Glomerular visceral epithelial cell (primary cell): ENCODE measurements around the gene HS3ST1.

Experiments used
- DNase-seq: peaks from one replicate; pipeline ENCODE4 v3.0.0-alpha.2; 2016; ENCODE audit errors: extremely low spot score

Gene HS3ST1

DNA sequence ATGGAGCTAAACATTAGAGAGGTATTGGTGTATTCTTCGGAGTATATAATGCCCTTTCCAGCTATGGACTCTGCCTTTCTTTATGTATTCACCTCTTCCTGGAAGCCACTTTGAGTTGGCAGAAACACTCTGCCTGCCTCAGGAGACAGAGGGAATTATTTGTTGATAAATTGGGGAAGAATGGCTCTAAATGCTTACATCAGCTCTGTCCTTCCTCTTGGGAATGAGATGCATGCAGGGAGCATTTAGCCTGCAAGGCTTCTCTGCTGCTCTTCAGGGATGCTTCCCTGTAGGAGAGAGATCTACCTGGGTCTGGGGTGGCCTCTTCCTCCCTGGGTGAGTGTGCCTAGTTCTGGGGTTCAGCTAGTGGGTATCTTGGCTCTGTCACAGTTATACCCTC lies 6.9 kb upstream of the HS3ST1 start:
- no peak for DNase-seq

DNA sequence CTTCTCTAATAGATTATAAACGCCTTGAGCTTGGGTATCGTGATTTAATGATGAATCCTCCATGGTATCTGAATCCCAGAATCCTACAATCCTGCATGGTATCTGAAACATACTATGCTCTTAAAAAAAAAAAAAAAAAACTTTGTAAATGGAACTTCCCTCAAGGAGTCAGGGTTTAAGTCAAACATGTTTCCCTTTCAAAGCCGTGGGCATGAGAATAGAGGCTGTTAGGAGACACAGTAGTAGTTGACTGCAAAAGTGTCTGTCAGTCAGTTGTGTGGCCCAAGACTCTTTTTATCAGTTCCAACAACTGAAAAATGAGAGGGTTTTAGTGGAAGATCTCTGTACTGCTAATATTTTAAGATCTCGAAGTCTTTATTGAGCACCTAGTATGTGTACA lies 2.4 kb upstream of the HS3ST1 start:
- DNase-seq = no peak

DNA sequence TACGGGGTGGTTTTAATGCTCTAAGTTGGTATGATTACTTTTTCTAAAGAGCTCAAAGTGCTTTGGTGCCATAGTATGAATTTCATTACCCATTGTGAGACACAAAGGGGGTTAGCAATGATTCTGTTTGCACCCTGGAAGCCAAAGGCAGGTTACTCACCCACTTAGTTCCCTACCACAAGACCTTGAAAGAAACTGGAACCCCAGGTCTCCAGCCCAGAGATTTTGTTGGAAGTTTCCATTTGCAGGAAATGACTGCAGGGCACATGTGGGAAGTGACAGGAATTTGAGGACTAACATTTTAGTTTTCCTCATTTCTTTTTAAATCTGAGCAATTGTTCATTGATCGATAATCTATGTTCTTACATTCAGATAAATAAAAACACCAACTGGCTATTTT lies 1.8 kb upstream of the HS3ST1 start:
- no peak for DNase-seq

DNA sequence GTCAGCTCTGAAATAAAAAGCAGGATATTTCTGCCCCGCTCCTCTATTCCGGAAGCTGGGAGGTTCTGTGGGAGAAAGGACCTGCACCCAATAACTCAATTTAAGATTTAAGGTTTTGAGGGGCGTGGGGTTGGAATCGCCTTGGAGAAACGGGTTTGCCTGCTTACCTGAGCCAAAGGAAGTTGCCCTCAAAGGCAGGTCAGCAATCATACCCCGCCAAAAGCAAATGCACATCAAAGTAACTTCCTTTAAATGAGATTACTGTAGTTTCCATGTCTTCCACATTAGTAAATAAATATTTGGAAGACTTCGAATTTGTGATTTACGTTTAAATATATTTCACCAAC lies 978 bp upstream of the HS3ST1 start:
- no peak for DNase-seq

DNA sequence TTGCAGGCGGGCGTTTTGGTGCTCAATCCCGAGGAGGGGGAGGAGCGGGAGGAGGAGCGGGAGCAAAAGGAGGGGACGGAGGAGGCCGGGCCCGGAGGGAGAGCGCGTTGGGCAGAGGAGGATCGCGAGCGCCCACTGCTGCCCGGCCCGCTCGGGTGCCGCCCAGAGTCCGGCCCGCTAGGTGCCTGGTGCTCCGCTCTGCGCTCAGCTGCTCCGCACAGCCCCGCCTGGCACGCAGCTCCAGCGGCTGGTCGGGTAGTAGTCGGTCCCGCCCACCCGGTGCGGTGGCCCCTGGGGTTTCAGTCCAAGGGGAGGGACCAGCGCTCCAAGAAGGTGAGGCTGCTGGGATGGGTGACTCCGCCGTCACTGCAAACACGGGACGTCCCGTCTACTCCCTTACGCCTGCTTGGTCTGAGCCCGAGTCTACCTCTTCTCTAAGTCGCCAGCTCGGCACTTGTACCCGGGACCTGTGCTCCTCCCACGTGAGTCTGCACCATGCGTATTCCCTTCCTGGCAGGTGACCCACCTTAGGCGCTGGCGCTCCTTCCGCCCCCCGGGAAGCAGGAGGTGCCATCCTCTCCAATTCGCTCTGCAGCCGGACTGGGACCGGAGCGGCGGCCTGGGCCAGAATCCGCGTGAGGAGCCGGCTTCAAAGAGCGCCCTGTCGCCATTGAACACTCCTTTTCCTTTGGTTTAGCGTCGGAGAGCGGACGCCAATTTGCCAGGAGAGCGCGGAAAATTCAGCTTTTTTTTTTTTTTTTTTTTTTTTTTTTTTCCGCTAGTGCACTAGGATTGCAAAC lies 405 bp upstream of the HS3ST1 start:
- peak; percentile 88 for DNase-seq

DNA sequence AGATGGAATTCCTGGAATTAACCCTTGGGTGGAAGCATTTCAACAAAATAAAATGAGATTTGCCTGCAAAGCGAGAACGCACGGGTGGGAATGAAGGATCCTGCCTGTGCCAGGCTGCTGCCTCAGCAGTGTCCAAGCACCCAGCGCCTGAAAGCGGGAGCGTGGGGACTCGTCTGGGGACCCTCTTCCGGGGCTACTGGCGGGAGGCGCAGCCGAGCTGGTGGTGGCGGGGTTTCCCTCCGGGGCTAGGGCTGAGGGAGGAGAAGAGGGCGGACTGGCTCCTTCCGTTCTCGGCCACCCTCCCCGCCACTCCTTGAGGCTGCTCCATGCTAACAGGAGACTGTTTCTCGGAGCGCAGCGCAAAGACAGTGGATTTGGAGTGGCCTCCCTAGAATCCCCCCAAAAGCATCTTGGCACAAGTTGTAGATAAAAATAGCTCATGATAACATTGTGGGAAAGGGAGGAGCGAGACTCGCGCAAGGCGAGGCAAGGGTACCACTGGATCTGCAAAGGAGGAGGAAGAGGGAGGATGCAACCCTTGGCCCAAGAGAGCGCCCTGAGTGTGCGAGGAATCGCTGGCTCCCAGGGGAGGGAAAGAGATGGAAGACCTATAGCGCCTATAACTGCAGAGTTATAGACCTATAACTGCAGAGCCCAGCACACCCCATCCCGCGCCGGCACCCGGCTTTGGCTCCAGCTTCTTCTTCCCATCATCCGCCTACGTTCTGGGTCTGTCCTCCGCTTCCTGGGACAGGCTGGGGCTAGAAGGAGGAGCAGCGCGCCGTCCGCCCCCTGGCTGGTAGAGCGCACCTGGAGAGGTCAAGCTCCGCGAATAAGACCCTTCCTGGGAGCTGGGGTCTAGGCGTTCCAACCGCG lies 1.3 kb downstream of the HS3ST1 start:
- no peak for DNase-seq

DNA sequence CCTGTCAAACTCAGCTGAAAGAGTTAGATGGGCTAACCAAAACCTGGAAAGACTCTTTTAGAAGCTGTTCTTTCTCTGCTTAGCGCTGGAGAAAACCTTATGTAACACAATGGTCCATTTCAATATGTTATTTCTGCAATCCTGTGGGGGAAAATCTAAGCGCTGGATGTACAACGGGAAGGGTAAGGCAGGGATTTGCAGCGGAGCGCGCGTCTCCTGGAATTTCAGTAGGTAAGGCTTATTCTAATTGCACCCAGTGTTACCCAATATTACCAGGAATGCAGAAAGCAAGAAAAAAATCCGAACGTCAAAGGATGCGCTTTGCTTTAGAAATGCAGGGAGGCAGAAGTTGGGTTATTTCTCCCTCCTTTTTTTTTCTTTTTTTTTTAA lies 2.0 kb downstream of the HS3ST1 start:
- DNase-seq = no peak

DNA sequence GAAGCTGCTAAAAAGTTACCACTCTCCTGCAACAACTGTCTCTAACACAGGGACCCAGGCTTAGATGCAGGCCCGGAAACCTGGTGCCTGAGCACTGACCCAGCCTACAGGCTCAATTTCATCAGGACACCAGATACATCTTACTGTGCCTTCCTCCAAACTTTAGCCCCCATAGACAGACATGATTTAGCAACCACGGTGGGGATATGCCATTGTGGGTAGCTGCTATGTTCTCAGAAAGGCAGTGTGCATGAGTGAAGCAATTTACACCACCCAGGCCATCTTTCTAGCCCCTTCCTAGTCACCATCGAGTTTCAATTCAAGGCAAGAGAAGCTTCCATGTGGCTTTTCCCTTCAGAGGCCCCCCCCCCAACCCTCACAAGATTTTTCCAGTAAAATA lies 2.7 kb downstream of the HS3ST1 start:
- no peak for DNase-seq

DNA sequence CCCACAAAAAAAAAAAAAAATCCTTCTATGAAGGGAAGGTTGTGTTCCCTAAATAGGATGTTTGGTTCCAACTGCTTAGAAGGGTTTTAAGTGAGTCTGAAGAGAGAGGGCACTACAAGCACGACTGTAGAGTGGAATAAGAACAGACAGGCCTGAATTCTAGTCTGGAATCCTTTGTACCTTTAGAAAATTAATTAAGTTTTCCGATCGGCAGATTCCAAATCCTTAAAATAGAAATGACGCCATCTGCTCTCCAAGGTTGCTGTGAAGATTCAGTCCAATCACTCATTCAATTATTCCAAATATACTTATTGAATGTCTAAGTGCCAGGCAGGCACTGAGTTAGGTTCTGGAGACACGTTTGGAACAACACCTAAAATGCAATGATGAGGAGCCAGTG lies 3.8 kb downstream of the HS3ST1 start:
- no peak for DNase-seq

DNA sequence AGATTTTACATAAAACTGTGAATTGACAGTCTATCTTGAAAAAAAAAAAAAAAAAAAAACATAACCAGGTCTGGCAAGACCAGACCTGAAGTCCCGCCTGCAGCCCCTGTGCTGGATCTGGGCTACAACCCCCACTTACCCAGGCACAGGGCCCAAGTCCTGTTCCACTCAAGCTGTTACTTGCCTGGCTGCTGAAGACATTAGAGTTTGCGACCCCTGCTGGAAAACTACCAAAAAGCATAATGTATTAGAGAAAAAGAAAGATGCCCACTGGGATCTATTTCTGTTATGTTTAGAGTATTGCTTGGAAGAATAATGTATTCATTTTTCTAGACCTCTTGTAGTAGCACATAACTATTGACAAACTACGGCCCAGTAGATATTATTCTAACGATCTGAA lies 4.7 kb downstream of the HS3ST1 start:
- peak; percentile 18 for DNase-seq

DNA sequence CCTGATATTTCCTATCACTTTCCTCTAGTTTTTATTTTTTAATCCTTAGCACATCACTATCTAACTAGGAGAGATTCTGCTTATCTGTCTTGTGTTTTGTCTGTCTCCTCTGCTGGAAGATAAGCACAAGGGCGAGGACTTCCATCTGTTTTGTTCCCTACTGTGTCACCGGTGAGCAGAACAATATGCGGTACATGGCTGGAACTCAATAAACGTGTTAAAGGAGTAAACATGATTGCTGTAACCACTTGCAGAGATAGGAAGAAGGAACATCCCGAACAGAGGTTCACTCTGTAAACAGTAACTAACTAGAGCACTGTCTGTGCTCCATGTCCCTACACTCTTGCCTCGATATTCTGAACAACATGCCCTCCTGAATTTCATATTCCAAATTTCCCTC lies 5.2 kb downstream of the HS3ST1 start:
- DNase-seq = no peak

DNA sequence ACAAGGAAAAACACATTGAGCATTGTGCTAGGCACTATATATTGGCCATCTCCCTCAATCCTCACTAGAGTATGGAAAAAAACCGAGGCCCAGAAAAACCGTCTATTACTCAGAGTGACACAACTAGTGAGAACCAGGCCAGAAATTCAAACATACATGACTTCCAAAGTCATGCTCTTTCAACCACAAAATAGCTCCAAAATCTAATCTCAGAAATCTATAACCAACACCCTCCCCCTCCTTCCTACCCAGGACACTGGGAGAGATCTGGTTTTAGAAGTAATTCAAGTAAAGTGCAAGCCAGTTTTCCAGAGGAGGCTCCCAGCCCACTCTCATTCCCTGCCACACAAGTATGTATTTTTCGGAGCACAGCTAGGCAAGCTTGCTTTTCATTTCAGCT lies 7.6 kb downstream of the HS3ST1 start:
- DNase-seq = no peak

DNA sequence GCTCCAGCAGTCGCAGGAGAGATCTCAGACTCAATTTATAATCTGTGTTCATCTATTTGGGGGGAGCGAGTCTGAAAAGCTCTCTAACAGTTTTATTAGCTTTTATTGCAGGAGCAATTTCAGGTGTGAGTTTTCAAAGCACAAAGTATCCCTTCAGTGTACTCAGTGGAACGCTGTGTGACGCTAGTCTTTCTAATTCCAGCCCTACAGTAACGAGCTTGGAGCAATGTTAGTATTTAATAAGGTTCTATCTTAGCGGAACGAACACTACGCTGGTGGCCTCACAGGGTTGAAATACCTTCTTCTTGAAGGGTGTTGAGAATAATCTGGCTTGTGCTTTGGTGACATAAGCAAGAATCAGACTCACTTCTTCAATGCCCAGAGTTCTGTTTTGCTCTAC lies 8.4 kb downstream of the HS3ST1 start:
- no peak for DNase-seq

DNA sequence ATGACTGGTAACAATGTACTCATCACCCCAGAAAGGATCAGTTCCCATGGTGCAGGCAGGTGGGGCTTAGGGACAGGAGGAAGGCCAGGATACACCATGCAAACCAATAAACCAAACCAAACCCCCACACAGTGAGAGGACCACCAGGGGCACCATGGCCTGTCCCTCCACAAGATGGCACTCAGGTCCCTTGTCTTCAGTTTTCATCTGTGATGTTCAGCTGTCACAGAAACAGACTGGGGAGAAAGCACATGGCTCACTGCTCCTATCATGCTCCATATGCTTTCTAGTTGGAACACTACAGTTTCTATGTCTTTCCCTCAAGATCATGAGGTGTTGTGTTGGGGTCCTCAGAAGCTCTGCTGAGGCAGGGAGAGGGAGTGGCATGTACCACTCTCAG lies 10.1 kb downstream of the HS3ST1 start:
- no peak for DNase-seq

DNA sequence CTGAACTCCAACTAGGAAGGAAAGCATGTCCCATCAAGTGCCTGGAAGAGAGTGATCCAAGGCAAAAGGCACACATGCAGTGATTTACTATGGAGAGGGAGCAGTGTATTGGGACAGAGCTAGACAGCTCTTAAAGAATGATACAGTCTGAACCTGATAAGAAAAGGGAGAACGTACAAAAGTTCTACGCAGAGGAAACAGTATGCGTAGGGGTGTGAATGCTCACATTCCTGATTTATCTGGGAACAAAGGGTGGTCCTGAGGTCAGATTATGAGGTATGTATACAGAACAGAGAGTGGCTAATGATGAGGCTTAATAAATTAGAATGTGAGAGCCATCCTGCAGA lies 12.0 kb downstream of the HS3ST1 start:
- DNase-seq = no peak

DNA sequence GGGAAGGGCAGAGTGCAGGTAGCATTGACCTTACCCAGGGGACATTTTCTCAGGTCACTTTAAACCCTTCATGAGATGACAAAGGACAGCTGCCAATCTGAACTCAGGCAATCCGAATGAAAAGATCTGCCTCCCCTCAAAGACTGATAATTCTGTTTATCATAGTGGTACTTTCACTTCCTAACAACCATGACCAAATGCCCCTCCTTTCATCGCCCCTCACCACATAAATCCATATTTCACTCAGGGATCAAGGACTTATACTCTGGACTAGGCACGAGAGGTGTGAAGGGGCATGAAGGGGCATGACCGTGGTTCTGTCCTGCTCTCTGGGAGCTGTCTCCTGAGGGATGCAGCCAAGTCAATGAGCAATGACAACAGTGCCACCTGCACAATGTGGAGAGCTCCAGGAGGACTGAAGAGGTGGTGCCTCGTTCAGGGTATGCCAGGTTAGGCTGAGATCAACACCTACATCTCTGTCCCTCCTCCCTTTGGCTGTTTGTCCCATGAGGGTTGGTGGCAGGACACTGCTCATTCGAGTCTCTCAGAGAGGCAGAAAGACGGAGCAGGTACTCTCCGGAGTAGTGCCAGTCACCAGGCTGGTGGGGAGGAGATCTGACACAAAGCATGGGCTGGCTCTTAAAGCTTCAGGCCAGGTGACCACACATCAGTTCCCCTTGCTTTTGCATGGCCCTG lies 12.5 kb downstream of the HS3ST1 start:
- no peak for DNase-seq

DNA sequence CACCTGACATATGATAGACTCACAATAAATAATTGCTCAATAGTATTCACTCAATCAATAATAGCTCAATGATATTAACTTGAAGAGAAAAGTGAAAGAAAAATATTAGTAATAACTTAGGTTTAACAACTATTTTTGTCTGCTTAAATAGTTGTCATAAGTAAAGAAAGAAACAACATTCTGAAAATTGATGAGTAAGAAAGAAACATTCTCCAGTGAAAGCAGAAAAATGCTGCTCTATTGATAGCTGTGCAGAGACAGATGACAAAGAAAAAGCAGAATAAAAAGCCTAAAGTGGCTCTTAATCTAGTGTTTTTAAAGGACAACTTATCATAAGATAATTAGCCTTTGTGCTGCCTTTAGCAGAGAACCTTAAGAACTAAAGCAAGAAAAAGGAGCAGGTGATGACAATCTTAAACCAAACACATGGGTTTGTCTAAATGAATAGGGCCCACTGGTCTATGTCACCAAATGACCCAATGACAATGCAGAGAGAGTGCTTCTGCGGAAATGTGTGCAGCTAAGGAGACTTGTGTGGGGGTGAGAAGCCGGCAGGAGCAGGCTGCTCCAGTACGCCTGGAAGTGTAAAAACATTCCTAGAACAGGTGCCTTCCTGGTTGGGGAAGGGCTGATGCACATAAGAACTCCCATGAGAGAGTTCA lies 13.2 kb downstream of the HS3ST1 start:
- no peak for DNase-seq

DNA sequence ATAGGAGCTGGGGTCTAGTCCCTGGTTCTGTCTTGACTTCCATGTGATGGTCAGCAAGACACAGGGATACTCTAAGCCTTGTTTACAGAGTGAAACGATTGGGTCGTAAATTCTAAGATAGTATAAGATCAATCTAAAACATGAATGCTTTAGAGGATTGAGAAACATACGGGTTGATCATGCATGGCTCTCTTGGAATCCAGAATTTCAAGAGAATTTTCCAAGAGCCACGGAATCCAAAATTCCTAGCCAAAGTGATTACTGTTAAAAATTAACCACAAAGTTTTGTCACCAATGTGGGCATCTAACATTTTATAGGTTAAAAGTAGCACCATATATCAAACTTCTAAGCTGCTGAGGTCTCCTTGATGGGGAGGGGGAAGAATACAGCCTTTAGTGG lies 16.5 kb downstream of the HS3ST1 start:
- no peak for DNase-seq

DNA sequence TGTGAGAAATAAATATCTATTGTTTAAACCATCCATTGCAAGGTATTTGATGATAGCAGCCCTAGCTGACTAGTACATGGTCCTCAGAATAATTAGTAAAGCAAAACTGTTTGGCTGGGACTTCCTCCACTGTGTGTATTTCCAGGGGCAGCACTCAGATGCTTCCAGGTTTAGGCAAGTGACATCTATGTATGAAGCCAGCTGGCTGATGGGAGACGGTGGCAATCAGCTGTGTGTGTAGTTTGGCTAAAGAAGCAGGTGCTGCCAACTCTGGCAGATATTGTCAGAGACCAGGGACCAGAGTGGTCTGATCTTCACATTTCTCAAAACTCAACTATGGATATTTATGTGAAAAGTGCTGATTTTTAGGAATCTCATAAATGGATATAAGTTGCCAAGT lies 19.1 kb downstream of the HS3ST1 start:
- no peak for DNase-seq

DNA sequence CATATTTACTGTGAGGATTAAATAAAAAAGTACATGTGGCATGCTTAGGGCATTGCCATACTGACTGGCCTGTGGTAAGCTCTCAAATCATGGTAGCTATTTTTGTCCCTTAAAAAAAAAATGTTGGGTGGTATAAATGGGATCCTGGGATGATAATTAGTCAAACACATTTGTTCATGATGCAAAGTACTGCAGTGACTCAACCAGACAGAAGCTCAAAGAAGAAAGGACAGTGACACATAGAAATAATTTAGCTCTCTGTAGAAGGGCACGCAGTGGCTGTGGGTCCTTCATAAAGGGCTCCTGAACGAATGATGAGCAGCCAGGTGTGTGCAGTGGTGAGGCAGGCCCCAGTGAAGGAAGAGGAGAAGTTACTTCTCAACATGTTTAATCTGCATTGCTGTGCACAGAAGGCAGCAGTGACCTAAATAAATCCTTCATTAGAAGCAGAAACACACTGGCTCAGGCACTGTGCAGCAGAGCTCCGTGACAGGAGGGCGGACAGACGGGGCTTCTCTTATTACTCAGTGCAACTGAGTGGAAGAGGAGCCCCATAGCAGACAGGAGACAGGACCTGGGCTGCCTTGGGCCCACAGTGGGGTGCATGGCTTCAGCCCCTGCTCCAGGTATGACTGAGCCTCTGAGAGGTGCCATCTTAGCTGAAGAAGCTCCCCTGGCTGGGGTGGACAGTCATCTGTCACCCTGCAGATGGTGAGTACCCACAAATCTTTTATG lies 20.3 kb downstream of the HS3ST1 start:
- DNase-seq = no peak

DNA sequence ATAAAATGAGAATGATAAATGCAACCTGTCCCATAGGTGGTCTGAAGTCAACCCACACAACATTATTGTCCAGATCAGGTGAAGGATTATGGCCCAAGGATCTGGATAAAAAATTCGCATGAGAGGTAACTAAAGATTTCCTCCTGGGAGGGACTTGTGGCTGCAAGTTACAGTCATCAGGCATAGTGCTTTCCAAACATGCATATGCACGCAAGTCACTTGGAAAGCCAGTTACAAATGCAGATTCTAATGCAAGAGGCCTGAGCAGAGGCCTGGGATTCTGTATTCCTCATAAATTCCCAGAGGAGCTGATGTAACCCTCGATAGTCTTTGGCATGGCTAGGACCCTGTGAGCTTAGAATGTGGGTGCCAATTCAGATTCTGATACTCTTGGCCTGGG lies 21.1 kb downstream of the HS3ST1 start:
- DNase-seq = no peak

DNA sequence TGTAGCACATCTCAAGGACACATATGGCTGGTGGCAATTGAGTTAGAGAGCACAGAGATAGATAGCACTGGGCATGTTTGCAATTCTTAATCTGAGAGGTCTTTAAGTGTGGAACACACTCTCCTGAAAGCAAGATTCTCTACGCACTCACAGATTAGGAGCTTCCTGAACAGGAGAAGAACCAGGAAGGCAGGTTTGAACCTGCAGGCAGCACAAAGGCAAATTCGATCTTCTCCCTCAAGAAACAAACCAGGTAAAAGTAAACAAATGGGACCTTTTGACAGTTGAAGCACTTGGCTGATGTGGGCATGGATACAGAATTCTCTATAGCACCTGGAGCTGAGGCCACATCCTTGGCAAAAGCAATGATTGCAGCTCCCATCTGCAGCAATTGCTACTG lies 24.3 kb downstream of the HS3ST1 start:
- DNase-seq = no peak
